Keratinocyte (primary cell): ENCODE measurements around the gene KIZ. TPM values are rescaled to one million over a fixed set of nuclear protein-coding genes. Genes with fewer than 3 reads are reported as not detected.

ENCODE experiments used
- DNase-seq: peaks from one replicate; pipeline ENCODE4 v3.0.0-alpha.2; 2011; ENCODE audit warnings: low read depth, missing footprints, low spot score
- FAIRE-seq: peaks from 2 replicates; lab custom pipeline; 2011; peaks lifted over from hg19 to GRCh38; lab: Jason Lieb, UNC
- H2AFZ ChIP-seq: 2 replicates; pipeline ENCODE4 v1.6.0; 2012; ENCODE audit warnings: low read length, control low read depth, inconsistent platforms; ENCODE audit not compliant: control insufficient read depth
- H3K27ac ChIP-seq: 2 replicates; pipeline ENCODE4 v1.5.1; 2011; ENCODE audit warnings: low read length; ENCODE audit not compliant: control insufficient read depth, insufficient read depth
- H3K27me3 ChIP-seq: 3 replicates; pipeline ENCODE4 v1.6.0; 2011; ENCODE audit warnings: low read length; ENCODE audit not compliant: control insufficient read depth, insufficient read depth; ENCODE audit errors: extremely low read depth
- H3K36me3 ChIP-seq, 2 experiments: 2 replicates in 1 of 2; 3 replicates in 1 of 2; pipeline ENCODE4 v1.5.1; 2011; ENCODE audit warnings: low read length in 2 of 2, mild to moderate bottlenecking in 1 of 2; ENCODE audit not compliant: control insufficient read depth in 2 of 2, insufficient read depth in 2 of 2; ENCODE audit errors: extremely low read depth in 1 of 2
- H3K4me1 ChIP-seq: 3 replicates; pipeline ENCODE4 v1.5.1; 2011; ENCODE audit warnings: low read length; ENCODE audit not compliant: control insufficient read depth, insufficient read depth; ENCODE audit errors: extremely low read depth
- H3K4me2 ChIP-seq: 3 replicates; pipeline ENCODE4 v1.6.0; 2011; ENCODE audit warnings: low read depth, low read length; ENCODE audit not compliant: control insufficient read depth, insufficient read depth; ENCODE audit errors: extremely low read depth
- H3K4me3 ChIP-seq, 3 experiments: fragments of 200-600 bp in 1 of 3; sonication (generic) in 1 of 3; 2 replicates in 2 of 3; 3 replicates in 1 of 3; pipeline ENCODE4 v1.5.1; 2011 to 2016; ENCODE audit warnings: low read length in 3 of 3, mild to moderate bottlenecking in 3 of 3, control low read depth in 2 of 3, inconsistent platforms in 1 of 3, low read depth in 1 of 3, mixed read lengths in 1 of 3, mixed run types in 1 of 3, moderate library complexity in 1 of 3; ENCODE audit not compliant: control insufficient read depth in 2 of 3, insufficient read depth in 2 of 3; ENCODE audit errors: extremely low read depth in 1 of 3
- H3K79me2 ChIP-seq: 2 replicates; pipeline ENCODE4 v1.6.0; 2012; ENCODE audit warnings: low read length; ENCODE audit not compliant: control insufficient read depth, insufficient read depth
- H3K9ac ChIP-seq: 3 replicates; pipeline ENCODE4 v1.6.0; 2011; ENCODE audit warnings: low read length; ENCODE audit not compliant: control insufficient read depth, insufficient read depth; ENCODE audit errors: extremely low read depth
- H3K9me1 ChIP-seq: 3 replicates; pipeline ENCODE4 v1.6.0; 2011; ENCODE audit warnings: low read length; ENCODE audit not compliant: control insufficient read depth, insufficient read depth; ENCODE audit errors: extremely low read depth
- H3K9me3 ChIP-seq: 2 replicates; pipeline ENCODE4 v1.5.1; 2012; ENCODE audit warnings: low read depth, low read length; ENCODE audit not compliant: control insufficient read depth
- H4K20me1 ChIP-seq: 3 replicates; pipeline ENCODE4 v1.6.0; 2011; ENCODE audit warnings: low read length; ENCODE audit not compliant: control insufficient read depth, insufficient read depth; ENCODE audit errors: extremely low read depth
- EZH2 ChIP-seq: IDR thresholded peaks from one replicate; pipeline ENCODE4 v1.6.1; 2012; ENCODE audit warnings: inconsistent platforms, mild to moderate bottlenecking, low read length, moderate library complexity
- dilution Hi-C: fragments of 300-500 bp; cut with MboI; formaldehyde crosslinking; loops from one replicate; pipeline ENCODE4 v1.7.0; 2020; ENCODE audit warnings: low sequenced_read_pairs; ENCODE audit not compliant: extremely low pct_ligation_motif_present
- polyA minus RNA-seq, 3 experiments: library from RNA; depleted of rRNA, polyadenylated mRNA; stranded (reverse); fragments of >200 nt; gene quantifications; 1 replicate in 1 of 3; 2 replicates in 1 of 3; 3 replicates in 1 of 3; pipeline ENCODE4 v1.2.3, GENCODE V29; 2011
- polyA plus RNA-seq, 5 experiments: library from polyadenylated mRNA; depleted of rRNA in 3 of 5; stranded (reverse) in 3 of 5; stranded (forward) in 1 of 5; unstranded in 1 of 5; fragments of >200 nt; gene quantifications; 1 replicate in 1 of 5; 2 replicates in 3 of 5; 3 replicates in 1 of 5; pipeline versions ENCODE4 v1.2.1 to v1.2.3, GENCODE V29; 2011 to 2012; ENCODE audit warnings: missing spikeins in 2 of 5, low read depth in 1 of 5, low replicate concordance in 1 of 5
- TF ChIP-seq, protein P1 (sequence below), 3 experiments: IDR thresholded peaks in 1 of 3; conservative IDR thresholded peaks in 1 of 3; optimal IDR thresholded peaks in 1 of 3; 2 replicates in 2 of 3; 3 replicates in 1 of 3; pipeline versions ENCODE3 to v1.5.1; 2011; ENCODE audit warnings: low read length in 3 of 3, mild to moderate bottlenecking in 3 of 3, moderate library complexity in 2 of 3, control low read depth in 1 of 3, inconsistent platforms in 1 of 3; ENCODE audit not compliant: insufficient read depth in 2 of 3; ENCODE audit errors: extremely low read depth in 1 of 3

KIZ gene, protein sequence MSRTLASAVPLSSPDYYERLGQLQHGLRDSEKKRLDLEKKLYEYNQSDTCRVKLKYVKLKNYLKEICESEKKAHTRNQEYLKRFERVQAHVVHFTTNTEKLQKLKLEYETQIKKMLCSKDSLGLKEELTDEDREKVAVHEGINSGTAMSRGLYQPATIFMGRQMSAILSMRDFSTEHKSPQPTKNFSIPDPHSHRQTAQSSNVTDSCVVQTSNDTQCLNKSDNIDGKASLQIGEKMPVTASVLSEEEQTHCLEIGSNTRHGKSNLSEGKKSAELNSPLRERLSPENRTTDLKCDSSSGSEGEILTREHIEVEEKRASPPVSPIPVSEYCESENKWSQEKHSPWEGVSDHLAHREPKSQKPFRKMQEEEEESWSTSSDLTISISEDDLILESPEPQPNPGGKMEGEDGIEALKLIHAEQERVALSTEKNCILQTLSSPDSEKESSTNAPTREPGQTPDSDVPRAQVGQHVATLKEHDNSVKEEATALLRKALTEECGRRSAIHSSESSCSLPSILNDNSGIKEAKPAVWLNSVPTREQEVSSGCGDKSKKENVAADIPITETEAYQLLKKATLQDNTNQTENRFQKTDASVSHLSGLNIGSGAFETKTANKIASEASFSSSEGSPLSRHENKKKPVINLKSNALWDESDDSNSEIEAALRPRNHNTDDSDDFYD
- 10.9 to 21.3 TPM (median 12.1 TPM) in 3 replicates for polyA plus RNA-seq
- 25.8 TPM for polyA plus RNA-seq (2011; ENCODE audit: low read depth)
- polyA plus RNA-seq (2011; cell fraction: cytosol; rRNA removed) = 11.7 and 19.0 TPM in 2 replicates
- polyA plus RNA-seq (2011; cell fraction: nucleus; rRNA removed) = 15.1 and 16.0 TPM in 2 replicates
- 8.5 and 14.5 TPM in 2 replicates for polyA plus RNA-seq (2012; ENCODE audit: low replicate concordance)
- polyA minus RNA-seq = 1.1 to 6.2 TPM (median 4.2 TPM) in 3 replicates
- polyA minus RNA-seq (2011; cell fraction: cytosol; rRNA and poly(A)+ RNA removed) = 8.8 TPM
- polyA minus RNA-seq (2011; cell fraction: nucleus; rRNA and poly(A)+ RNA removed) = 4.0 and 6.7 TPM in 2 replicates

DNA sequence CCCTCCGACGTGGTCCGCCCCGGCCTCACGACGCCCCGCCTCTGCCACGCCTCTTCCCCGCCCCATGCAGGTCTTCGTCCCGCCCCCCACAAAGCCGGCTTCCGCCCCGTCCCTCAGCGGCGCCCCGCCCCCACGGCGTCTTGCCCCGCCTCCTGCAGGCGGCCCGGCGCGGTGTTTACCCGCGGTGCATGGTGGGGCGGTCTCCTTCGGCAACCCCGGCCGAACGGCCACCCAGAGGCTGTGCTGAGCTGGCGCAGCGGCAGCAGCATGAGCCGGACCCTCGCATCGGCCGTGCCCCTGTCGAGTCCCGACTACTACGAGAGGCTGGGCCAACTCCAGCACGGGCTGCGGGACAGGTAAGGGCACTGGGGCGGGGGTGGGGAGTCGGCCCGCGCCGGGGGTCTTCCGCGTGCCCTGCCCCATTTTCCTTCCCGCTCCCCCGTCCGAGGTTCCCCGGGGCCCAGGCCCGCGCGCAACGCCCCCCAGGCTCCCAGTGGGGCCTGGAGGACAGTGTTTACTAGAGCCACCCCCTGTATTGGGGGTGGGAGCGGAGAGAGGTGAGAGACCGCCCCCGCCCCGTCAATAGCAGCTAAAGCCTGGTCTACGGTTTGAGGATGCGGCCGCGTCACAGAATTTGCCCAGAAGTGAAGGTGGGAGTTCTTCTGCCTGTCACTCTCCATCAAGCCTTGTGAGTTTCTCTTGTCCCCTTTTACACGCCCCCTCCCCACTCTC, at the start of gene KIZ:
TSS of gene KIZ (plus strand) at position 234 of the 732 bp plus-strand sequence. CDS start at position 268, 34 bp downstream.
- Histone ChIP-seq H3K79me2 (peaks cover 2% of the 10 kb centered on the region), H3K4me2 (peak within 1 kb of the TSS; percentile 98), H3K36me3 (no peaks in the 10 kb centered on the region), H3K27me3 (no peaks in the 10 kb centered on the region), H3K27ac (peak within 1 kb of the TSS; percentile 56), H2AFZ (peak within 1 kb of the TSS; percentile 100), H3K9me3 (no peaks in the 10 kb centered on the region), H3K4me1 (peaks cover 10% of the 10 kb centered on the region), H3K9ac (peak within 1 kb of the TSS; percentile 81), H4K20me1 (no peaks in the 10 kb centered on the region), H3K9me1 (no peaks in the 10 kb centered on the region), H3K4me3 (peak within 1 kb of the TSS; percentile 86 to 97 (median 88))
- TF ChIP-seq, protein P1, sequence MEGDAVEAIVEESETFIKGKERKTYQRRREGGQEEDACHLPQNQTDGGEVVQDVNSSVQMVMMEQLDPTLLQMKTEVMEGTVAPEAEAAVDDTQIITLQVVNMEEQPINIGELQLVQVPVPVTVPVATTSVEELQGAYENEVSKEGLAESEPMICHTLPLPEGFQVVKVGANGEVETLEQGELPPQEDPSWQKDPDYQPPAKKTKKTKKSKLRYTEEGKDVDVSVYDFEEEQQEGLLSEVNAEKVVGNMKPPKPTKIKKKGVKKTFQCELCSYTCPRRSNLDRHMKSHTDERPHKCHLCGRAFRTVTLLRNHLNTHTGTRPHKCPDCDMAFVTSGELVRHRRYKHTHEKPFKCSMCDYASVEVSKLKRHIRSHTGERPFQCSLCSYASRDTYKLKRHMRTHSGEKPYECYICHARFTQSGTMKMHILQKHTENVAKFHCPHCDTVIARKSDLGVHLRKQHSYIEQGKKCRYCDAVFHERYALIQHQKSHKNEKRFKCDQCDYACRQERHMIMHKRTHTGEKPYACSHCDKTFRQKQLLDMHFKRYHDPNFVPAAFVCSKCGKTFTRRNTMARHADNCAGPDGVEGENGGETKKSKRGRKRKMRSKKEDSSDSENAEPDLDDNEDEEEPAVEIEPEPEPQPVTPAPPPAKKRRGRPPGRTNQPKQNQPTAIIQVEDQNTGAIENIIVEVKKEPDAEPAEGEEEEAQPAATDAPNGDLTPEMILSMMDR (optimal IDR thresholded peaks at IDR 0.05 in 1 of 3, IDR thresholded peaks at IDR 0.05 in 1 of 3, conservative IDR thresholded peaks at IDR 0.05 in 1 of 3; ENCODE audit: extremely low read depth in 1 of 3, insufficient read depth in 2 of 3, low read length in 3 of 3) = peak in 2 of 3 experiments; percentile 33 to 35
- no peak for TF ChIP-seq EZH2
- FAIRE-seq = no peak
- dilution Hi-C loops = no loop called here
- peak; percentile 68 for DNase-seq

DNA sequence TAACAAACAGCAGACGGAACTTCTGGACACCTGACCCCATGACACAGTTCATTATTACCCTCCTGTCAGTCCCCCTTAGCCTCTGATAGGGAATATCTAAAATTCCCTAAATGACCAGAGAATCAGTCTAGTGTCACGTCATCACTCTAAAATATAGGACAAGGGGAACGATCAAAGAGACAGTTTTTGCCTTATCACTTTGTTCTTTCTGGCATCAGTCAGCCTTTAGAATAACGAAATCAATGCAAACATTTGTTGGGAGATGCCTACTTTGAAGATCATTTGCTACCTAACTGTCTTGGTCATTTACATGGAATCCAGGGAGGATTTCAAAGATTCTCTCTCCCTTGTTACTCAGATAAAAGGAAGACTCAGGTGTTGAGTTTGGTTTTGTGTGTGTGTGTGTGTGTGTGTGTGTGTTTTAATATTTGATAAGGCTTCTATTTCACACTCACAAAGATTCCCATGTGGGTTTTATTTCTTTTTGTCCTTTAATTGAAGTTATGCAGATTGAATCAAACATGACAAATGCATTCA, 48.0 kb upstream of the KIZ start:
- no peaks in the 10 kb centered on the region for H3K9me1 ChIP-seq
- no peak overlapping the region for H3K4me2 ChIP-seq
- FAIRE-seq (no peak), DNase-seq (no peak)
- H3K27ac ChIP-seq = no peak overlapping the region
- no peaks in the 10 kb centered on the region for H4K20me1 ChIP-seq
- H3K9ac ChIP-seq = no peak overlapping the region
- no peaks in the 10 kb centered on the region for H3K4me1 ChIP-seq
- no peaks in the 10 kb centered on the region for H3K36me3 ChIP-seq
- H3K4me3 ChIP-seq = no peak overlapping the region
- H3K9me3 ChIP-seq = no peaks in the 10 kb centered on the region
- no peaks in the 10 kb centered on the region for H3K27me3 ChIP-seq
- dilution Hi-C loops = no loop called here
- TF ChIP-seq, protein P1 (optimal IDR thresholded peaks at IDR 0.05 in 1 of 3, IDR thresholded peaks at IDR 0.05 in 1 of 3, conservative IDR thresholded peaks at IDR 0.05 in 1 of 3; ENCODE audit: extremely low read depth in 1 of 3, insufficient read depth in 2 of 3, low read length in 3 of 3) = no peak
- no peak for TF ChIP-seq EZH2
- no peak overlapping the region for H2AFZ ChIP-seq
- H3K79me2 ChIP-seq = no peaks in the 10 kb centered on the region
